ENCODE measurements around the gene NEIL3. TPM values are rescaled to one million over a fixed set of nuclear protein-coding genes. Genes with fewer than 3 reads are reported as not detected.

Gene NEIL3
- total and polyA plus RNA-seq, 10 donors = 0.30 to 3.3 (median 1.8) TPM

DNA sequence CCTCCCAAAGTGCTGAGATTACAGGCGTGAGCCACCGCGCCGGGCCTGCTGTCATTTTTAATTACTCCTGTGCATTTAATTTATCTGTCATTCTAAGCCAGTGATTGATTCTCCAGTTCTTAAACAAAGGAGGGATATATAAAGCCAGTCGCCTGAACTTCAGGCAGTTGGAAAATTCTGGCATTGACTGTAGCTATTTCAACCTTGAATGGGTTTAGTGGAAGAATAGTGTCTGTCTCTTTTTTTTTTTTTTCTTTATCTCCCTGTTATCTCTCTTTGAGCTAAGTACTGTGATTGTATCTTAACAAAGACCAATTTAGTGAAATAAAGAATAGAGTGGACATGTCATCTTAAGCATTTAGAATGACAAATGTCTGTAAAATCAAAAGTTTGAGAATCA lies 11.0 kb downstream of the NEIL3 start:
- H3K27me3 ChIP-seq (replicated peaks in 1 of 7) = no peaks in the 10 kb centered on the region
- no peak overlapping the region for H3K4me3 ChIP-seq
- peaks cover 0 to 15% (median 3%) of the 10 kb centered on the region in 6 donors for H3K4me1 ChIP-seq
- no peaks in the 10 kb centered on the region for H3K36me3 ChIP-seq
- 88 to 98% (median 95%) methylated on average over 5 of the region's 5 CpGs for WGBS, 5 donors
- intact Hi-C loops (cut with DNase I; ENCODE audit: low total_unique reads) = no loop called here
- no peak for DNase-seq
- no peaks in the 10 kb centered on the region for H3K9me3 ChIP-seq
- TF ChIP-seq POLR2A (IDR thresholded peaks at IDR 0.05) = no peak
- H3K27ac ChIP-seq = no peak overlapping the region

DNA sequence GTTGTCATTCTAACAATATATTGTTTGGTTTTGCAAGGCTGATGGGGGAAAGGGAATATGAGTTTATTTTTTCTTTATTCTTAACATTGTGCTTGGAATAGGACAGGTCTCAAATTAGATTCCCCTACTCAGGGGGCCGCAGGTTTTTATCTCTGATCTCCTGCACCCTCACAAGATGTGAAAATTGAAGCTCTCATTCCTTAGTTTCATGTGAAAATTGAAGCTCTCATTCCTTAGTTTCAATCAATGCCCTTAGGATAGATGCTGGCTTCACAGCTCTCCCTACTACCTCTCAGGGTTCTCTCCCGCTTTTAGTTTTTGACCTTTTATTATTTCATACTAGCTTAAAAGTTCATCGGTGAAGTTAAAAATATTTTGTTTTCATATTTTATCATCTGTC lies 12.0 kb downstream of the NEIL3 start:
- no peak for DNase-seq
- TF ChIP-seq, protein P1, sequence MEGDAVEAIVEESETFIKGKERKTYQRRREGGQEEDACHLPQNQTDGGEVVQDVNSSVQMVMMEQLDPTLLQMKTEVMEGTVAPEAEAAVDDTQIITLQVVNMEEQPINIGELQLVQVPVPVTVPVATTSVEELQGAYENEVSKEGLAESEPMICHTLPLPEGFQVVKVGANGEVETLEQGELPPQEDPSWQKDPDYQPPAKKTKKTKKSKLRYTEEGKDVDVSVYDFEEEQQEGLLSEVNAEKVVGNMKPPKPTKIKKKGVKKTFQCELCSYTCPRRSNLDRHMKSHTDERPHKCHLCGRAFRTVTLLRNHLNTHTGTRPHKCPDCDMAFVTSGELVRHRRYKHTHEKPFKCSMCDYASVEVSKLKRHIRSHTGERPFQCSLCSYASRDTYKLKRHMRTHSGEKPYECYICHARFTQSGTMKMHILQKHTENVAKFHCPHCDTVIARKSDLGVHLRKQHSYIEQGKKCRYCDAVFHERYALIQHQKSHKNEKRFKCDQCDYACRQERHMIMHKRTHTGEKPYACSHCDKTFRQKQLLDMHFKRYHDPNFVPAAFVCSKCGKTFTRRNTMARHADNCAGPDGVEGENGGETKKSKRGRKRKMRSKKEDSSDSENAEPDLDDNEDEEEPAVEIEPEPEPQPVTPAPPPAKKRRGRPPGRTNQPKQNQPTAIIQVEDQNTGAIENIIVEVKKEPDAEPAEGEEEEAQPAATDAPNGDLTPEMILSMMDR (IDR thresholded peaks at IDR 0.05 in 8 of 11, conservative IDR thresholded peaks at IDR 0.05 in 3 of 11) = no peak
- TF ChIP-seq POLR2A (IDR thresholded peaks at IDR 0.05) = no peak
- TF ChIP-seq POLR2AphosphoS5 (IDR thresholded peaks at IDR 0.05) = no peak
- Histone ChIP-seq H3K27ac (no peak overlapping the region), H3K9me3 (no peaks in the 10 kb centered on the region), H3K27me3 (replicated peaks in 1 of 7) (no peaks in the 10 kb centered on the region), H3K4me1 (peaks cover 0 to 6% (median 0%) of the 10 kb centered on the region in 6 donors), H3K36me3 (no peaks in the 10 kb centered on the region), H3K4me3 (no peak overlapping the region)
- 94 to 98% (median 96%) methylated on average over 3 of the region's 3 CpGs for WGBS, 5 donors
- intact Hi-C loops (cut with DNase I; ENCODE audit: low total_unique reads) = no loop called here

DNA sequence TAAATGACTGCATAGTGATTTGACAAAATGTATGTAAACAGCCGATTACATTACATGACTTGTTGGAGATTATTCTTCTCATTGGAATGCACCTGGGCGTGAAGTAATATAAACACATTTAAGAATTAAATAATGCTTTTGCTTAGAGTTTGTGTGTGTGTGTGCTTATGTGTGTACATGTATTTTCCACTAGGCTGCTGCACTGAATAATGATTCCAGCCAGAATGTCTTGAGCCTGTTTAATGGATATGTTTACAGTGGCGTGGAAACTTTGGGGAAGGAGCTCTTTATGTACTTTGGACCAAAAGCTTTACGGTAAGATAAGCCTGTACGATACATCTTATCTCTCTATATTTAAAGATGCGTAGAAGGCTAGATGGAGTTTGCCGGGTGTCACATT lies 12.6 kb downstream of the NEIL3 start:
- Histone ChIP-seq H3K36me3 (no peaks in the 10 kb centered on the region), H3K4me3 (no peak overlapping the region), H3K4me1 (no peaks in the 10 kb centered on the region), H3K27me3 (replicated peaks in 1 of 7) (no peaks in the 10 kb centered on the region), H3K9me3 (no peaks in the 10 kb centered on the region), H3K27ac (no peak overlapping the region)
- TF ChIP-seq POLR2A (IDR thresholded peaks at IDR 0.05) (no peak), POLR2AphosphoS5 (IDR thresholded peaks at IDR 0.05) (no peak)
- TF ChIP-seq, protein P1 (IDR thresholded peaks at IDR 0.05 in 8 of 11, conservative IDR thresholded peaks at IDR 0.05 in 3 of 11) = no peak
- no peak for DNase-seq
- 92 to 97% (median 96%) methylated on average over 7 of the region's 7 CpGs for WGBS, 5 donors
- intact Hi-C loops (cut with DNase I; ENCODE audit: low total_unique reads) = no loop called here

DNA sequence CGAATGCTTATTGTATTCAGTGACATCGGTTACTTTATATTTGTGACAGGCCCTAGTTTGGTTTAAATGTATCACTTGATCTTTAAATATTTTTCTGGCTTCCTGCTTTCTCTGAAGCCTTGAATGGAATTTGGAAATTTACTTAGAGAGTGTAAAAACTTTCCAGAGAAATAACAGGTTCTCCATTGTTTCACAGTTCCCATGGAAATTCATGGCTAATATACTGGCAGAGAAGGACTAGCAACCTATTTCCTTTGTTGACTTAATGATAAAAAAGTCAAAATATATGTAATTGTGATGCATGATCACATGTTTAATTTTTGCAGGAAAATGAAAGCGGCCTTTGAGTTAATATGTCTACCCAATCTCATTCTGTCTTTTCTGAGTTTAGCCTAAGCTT lies 13.2 kb downstream of the NEIL3 start:
- no peak overlapping the region for H3K4me3 ChIP-seq
- DNase-seq = no peak
- intact Hi-C loops (cut with DNase I; ENCODE audit: low total_unique reads) = no loop called here
- no peaks in the 10 kb centered on the region for H3K4me1 ChIP-seq
- WGBS, 5 donors = 89 to 97% (median 93%) methylated on average over 3 of the region's 3 CpGs
- H3K9me3 ChIP-seq = no peaks in the 10 kb centered on the region
- no peaks in the 10 kb centered on the region for H3K36me3 ChIP-seq
- TF ChIP-seq, protein P1 (IDR thresholded peaks at IDR 0.05 in 8 of 11, conservative IDR thresholded peaks at IDR 0.05 in 3 of 11) = no peak
- no peak for TF ChIP-seq POLR2AphosphoS5 (IDR thresholded peaks at IDR 0.05)
- TF ChIP-seq POLR2A (IDR thresholded peaks at IDR 0.05) = no peak
- no peak overlapping the region for H3K27ac ChIP-seq
- no peaks in the 10 kb centered on the region for H3K27me3 ChIP-seq (replicated peaks in 1 of 7)

DNA sequence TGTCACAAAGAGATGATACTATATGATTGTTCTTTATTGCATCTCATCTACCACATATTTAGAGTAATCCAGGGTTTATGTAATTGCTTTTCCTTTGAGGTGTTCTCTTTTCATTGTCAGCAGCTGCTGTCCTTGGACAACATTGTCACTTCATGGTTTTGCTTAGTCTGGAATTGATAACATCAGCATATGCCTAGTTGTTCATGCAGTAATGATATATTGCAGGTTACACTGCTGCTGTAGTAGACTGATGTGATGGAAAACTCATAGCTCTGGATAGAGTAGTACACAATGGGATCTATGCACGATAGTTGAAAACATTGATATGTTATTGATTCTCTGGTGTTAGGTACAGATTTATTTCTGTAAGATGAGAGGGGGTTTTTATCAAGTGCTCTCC lies 13.7 kb downstream of the NEIL3 start:
- Histone ChIP-seq H3K27ac (no peak overlapping the region), H3K4me1 (no peaks in the 10 kb centered on the region), H3K9me3 (no peaks in the 10 kb centered on the region), H3K4me3 (no peak overlapping the region), H3K36me3 (no peaks in the 10 kb centered on the region), H3K27me3 (replicated peaks in 1 of 7) (no peaks in the 10 kb centered on the region)
- intact Hi-C loops (cut with DNase I; ENCODE audit: low total_unique reads) = no loop called here
- no peak for TF ChIP-seq POLR2AphosphoS5 (IDR thresholded peaks at IDR 0.05)
- TF ChIP-seq POLR2A (IDR thresholded peaks at IDR 0.05) = no peak
- TF ChIP-seq, protein P1 (IDR thresholded peaks at IDR 0.05 in 8 of 11, conservative IDR thresholded peaks at IDR 0.05 in 3 of 11) = no peak
- 86 to 100% (median 92%) methylated on average over 1 of the region's 1 CpG for WGBS, 5 donors
- DNase-seq = no peak
